ENCODE measurements around the gene ERC1.

DNA sequence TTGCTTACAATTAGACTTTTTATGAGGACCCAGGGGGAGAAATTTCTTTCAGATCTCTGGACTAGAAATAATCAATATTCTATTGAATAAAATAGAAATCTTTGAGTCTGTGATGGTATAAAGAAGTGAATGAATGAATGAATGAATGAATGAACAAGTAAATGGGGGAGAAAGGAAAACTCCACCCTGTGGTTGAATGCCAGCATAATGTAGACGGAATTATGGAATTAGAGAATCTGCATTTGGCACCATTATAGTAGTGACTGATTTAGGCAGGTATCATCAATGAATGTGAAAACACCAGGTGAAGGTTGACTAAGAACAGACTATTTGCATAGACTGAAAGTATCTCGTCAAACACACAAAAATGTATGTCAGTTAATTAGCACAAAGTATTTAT, 468.3 kb downstream of the ERC1 start:
- TF ChIP-seq GATA3 (IDR thresholded peaks at IDR 0.05; ENCODE audit: low read depth, low read length) (no peak), GATA2 (IDR thresholded peaks at IDR 0.05; ENCODE audit: low read depth, low read length) (no peak)
